ENCODE measurements around the gene SCAMP2. TPM values are rescaled to one million over a fixed set of nuclear protein-coding genes. Genes with fewer than 3 reads are reported as not detected.

The SCAMP2 gene
- total and polyA plus RNA-seq, 4 donors, result 21.7 to 42.5 (median 29.1) TPM

- no peaks in the 10 kb centered on the region for H3K36me3 ChIP-seq (ENCODE audit: control insufficient read depth in 4 of 4, insufficient read depth in 3 of 4, low read depth in 1 of 4, low read length in 3 of 4)
- H3K27me3 ChIP-seq (ENCODE audit: control insufficient read depth in 4 of 4, insufficient read depth in 4 of 4, low read length in 3 of 4), result no peaks in the 10 kb centered on the region
- TF ChIP-seq NR2F2 (IDR thresholded peaks at IDR 0.05), result no peak
- TF ChIP-seq HNF4A (conservative IDR thresholded peaks at IDR 0.05), result no peak
- TF ChIP-seq GABPA (IDR thresholded peaks at IDR 0.05 in 1 of 2, conservative IDR thresholded peaks at IDR 0.05 in 1 of 2), result no peak
- no peak for TF ChIP-seq HNF4G (IDR thresholded peaks at IDR 0.05)
- no peak for TF ChIP-seq FOXA1 (IDR thresholded peaks at IDR 0.05)
- no peak for TF ChIP-seq CTCF (IDR thresholded peaks at IDR 0.05; ENCODE audit: low read depth, low read length, missing input control)
- TF ChIP-seq FOXA2 (IDR thresholded peaks at IDR 0.05), result no peak
- TF ChIP-seq TAF1 (conservative IDR thresholded peaks at IDR 0.05), result no peak
- 92% methylated on average over 5 of the region's 5 CpGs for WGBS
- DNase-seq (ENCODE audit: low spot score), result no peak
- no peak overlapping the region for H3K9ac ChIP-seq (ENCODE audit: low read depth in 1 of 2, low read length in 2 of 2)
- no peaks in the 10 kb centered on the region for H3K9me3 ChIP-seq (ENCODE audit: control insufficient read depth in 4 of 4, low read length in 3 of 4)
- H3K4me3 ChIP-seq (ENCODE audit: low read depth in 1 of 3, low read length in 3 of 3), result no peak overlapping the region
- H3K27ac ChIP-seq (ENCODE audit: low read depth in 1 of 2, low read length in 2 of 2), result no peak overlapping the region
- H3K4me1 ChIP-seq (ENCODE audit: control insufficient read depth in 4 of 4, insufficient read depth in 4 of 4, low read length in 3 of 4), result peaks cover 0 to 5% (median 2%) of the 10 kb centered on the region in 4 donors
Observed at GRCh38 chr15:74820056-74820455, 53.1 kb downstream of the SCAMP2 start.

- 23% methylated on average over 9 of the region's 9 CpGs for WGBS
- DNase-seq (ENCODE audit: low spot score), result no peak
Observed at GRCh38 chr15:74817370-74817737, 55.8 kb downstream of the SCAMP2 start.

More at GRCh38 chr15:74817370-74817737, 55.8 kb downstream of the SCAMP2 start:
- H3K36me3 ChIP-seq (ENCODE audit: control insufficient read depth in 4 of 4, insufficient read depth in 3 of 4, low read depth in 1 of 4, low read length in 3 of 4), result no peaks in the 10 kb centered on the region
- no peak overlapping the region for H3K27ac ChIP-seq (ENCODE audit: low read depth in 1 of 2, low read length in 2 of 2)
- no peak overlapping the region for H3K9ac ChIP-seq (ENCODE audit: low read depth in 1 of 2, low read length in 2 of 2)
- H3K27me3 ChIP-seq (ENCODE audit: control insufficient read depth in 4 of 4, insufficient read depth in 4 of 4, low read length in 3 of 4), result no peaks in the 10 kb centered on the region
- no peaks in the 10 kb centered on the region for H3K9me3 ChIP-seq (ENCODE audit: control insufficient read depth in 4 of 4, low read length in 3 of 4)
- H3K4me3 ChIP-seq (ENCODE audit: low read depth in 1 of 3, low read length in 3 of 3), result no peak overlapping the region
- H3K4me1 ChIP-seq (ENCODE audit: control insufficient read depth in 4 of 4, insufficient read depth in 4 of 4, low read length in 3 of 4), result peaks cover 2 to 9% (median 5%) of the 10 kb centered on the region in 4 donors
- TF ChIP-seq ATF3 (IDR thresholded peaks at IDR 0.05), result no peak
- TF ChIP-seq RAD21 (IDR thresholded peaks at IDR 0.05), result peak in 1 of 2 donors; percentile 40
- peak; percentile 22 for TF ChIP-seq CTCF (IDR thresholded peaks at IDR 0.05; ENCODE audit: low read depth, low read length, missing input control)

All from liver (tissue), 9 donors.